HG02759 (cell line): ENCODE results near the gene ZNF581.

Source experiments
- ATAC-seq: cut with Tn5 transposase; IDR thresholded peaks from one replicate; pipeline ENCODE4 v1.9.1; 2021; ENCODE audit warnings: mild to moderate bottlenecking, moderate library complexity; ENCODE audit not compliant: unreplicated experiment

ZNF581 gene

GRCh38 chr19:55661826-55662225 is 18.4 kb downstream of the ZNF581 start:
- ATAC-seq, result no peak

- no peak for ATAC-seq
Measured at GRCh38 chr19:55663846-55664536, 20.5 kb downstream of the ZNF581 start.

- no peak for ATAC-seq
Measured at GRCh38 chr19:55666343-55667005, 23.0 kb downstream of the ZNF581 start.

- no peak for ATAC-seq
Measured at GRCh38 chr19:55667006-55667381, 23.5 kb downstream of the ZNF581 start.

GRCh38 chr19:55667511-55667910 is 24.1 kb downstream of the ZNF581 start:
- no peak for ATAC-seq

- ATAC-seq, result no peak
Measured at GRCh38 chr19:55667958-55668357, 24.5 kb downstream of the ZNF581 start.

- ATAC-seq, result no peak
Measured at GRCh38 chr19:55668603-55669348, 25.3 kb downstream of the ZNF581 start.

GRCh38 chr19:55669418-55670279 is 26.2 kb downstream of the ZNF581 start:
- ATAC-seq, result no peak

- no peak for ATAC-seq
Measured at GRCh38 chr19:55670280-55671053, 27.0 kb downstream of the ZNF581 start.

GRCh38 chr19:55671054-55671378 is 27.6 kb downstream of the ZNF581 start:
- ATAC-seq, result no peak

GRCh38 chr19:55672418-55672817 is 29.0 kb downstream of the ZNF581 start:
- ATAC-seq, result no peak

GRCh38 chr19:55673465-55673864 is 30.0 kb downstream of the ZNF581 start:
- ATAC-seq, result no peak

GRCh38 chr19:55673889-55674288 is 30.4 kb downstream of the ZNF581 start:
- ATAC-seq, result no peak

GRCh38 chr19:55674459-55674840 is 31.0 kb downstream of the ZNF581 start:
- ATAC-seq, result no peak

- ATAC-seq, result peak; percentile 73
Measured at GRCh38 chr19:55674841-55675660, 31.6 kb downstream of the ZNF581 start, which contains the start of gene EPN1. Gene EPN1, plus strand, starts transcription at chr19:55675226. Its CDS starts 3,402 bp downstream, at chr19:55678628.

GRCh38 chr19:55675661-55676354 is 32.4 kb downstream of the ZNF581 start:
- no peak for ATAC-seq

- ATAC-seq, result no peak
Measured at GRCh38 chr19:55676383-55676782, 32.9 kb downstream of the ZNF581 start.

- no peak for ATAC-seq
Measured at GRCh38 chr19:55676889-55677505, 33.5 kb downstream of the ZNF581 start.
